Mesenteric fat pad (tissue), 1 donor: Measurements from ENCODE around the gene TTC34. TPM values are rescaled to one million over a fixed set of nuclear protein-coding genes. Genes with fewer than 3 reads are reported as not detected.
A peak's percentile ranks its signal among the peaks of the same experiment; 100 is the strongest.

ENCODE experiments used
- DNase-seq: peaks from one replicate; pipeline ENCODE4 v3.0.0-alpha.2; 2020; ENCODE audit warnings: low spot score
- total RNA-seq: library from RNA; stranded (reverse); fragmentation: NEBNext Ultra II Directional; extraction: Animal tissue kit (Norgen Biotek cat#: 25700); gene quantifications from one replicate; pipeline ENCODE4 v1.2.1, GENCODE V29; 2021
- donor health status: DM: yes; HTN: yes; CAD: no.

Gene TTC34
- total RNA-seq, 1 donor from 2014 or later: 0.35 TPM

GRCh38 chr1:2607641-2608091 is 193.8 kb downstream of the TTC34 start:
- peak; percentile 72 for DNase-seq

GRCh38 chr1:2606881-2607621 is 194.4 kb downstream of the TTC34 start:
- peak; percentile 85 for DNase-seq

- peak; percentile 57 for DNase-seq
Measured at GRCh38 chr1:2606396-2606880, 195.1 kb downstream of the TTC34 start.

GRCh38 chr1:2605509-2606395 is 195.7 kb downstream of the TTC34 start:
- DNase-seq: peak; percentile 86

- DNase-seq: peak; percentile 84
Measured at GRCh38 chr1:2604844-2605508, 196.5 kb downstream of the TTC34 start.

GRCh38 chr1:2604156-2604843 is 197.2 kb downstream of the TTC34 start:
- DNase-seq: peak; percentile 85

GRCh38 chr1:2603521-2604155 is 197.9 kb downstream of the TTC34 start:
- peak; percentile 69 for DNase-seq

- peak; percentile 51 for DNase-seq
Measured at GRCh38 chr1:2602866-2603520, 198.5 kb downstream of the TTC34 start.

GRCh38 chr1:2602311-2602835 is 199.1 kb downstream of the TTC34 start:
- peak; percentile 45 for DNase-seq

GRCh38 chr1:2601721-2602303 is 199.7 kb downstream of the TTC34 start:
- DNase-seq: peak; percentile 74

GRCh38 chr1:2598329-2598931 is 203.1 kb downstream of the TTC34 start:
- no peak for DNase-seq

GRCh38 chr1:2597441-2598328 is 203.8 kb downstream of the TTC34 start:
- no peak for DNase-seq

- no peak for DNase-seq
Measured at GRCh38 chr1:2596530-2597333, 204.8 kb downstream of the TTC34 start.

- DNase-seq: no peak
Measured at GRCh38 chr1:2595812-2596529, 205.5 kb downstream of the TTC34 start.

- no peak for DNase-seq
Measured at GRCh38 chr1:2595261-2595811, 206.2 kb downstream of the TTC34 start.

- no peak for DNase-seq
Measured at GRCh38 chr1:2594641-2595131, 206.8 kb downstream of the TTC34 start.
